Loucy (cell line): ENCODE measurements around the gene SH3YL1.

Experiments
- H2AFZ ChIP-seq: fragments of 200-600 bp; sonication (generic); 2 replicates; pipeline ENCODE4 v1.6.0; 2016; ENCODE audit warnings: antibody characterized with exemption, mild to moderate bottlenecking, low read length, moderate library complexity
- H3F3A ChIP-seq: fragments of 200-600 bp; 2 replicates; pipeline ENCODE4 v1.6.0; 2016; ENCODE audit warnings: antibody characterized with exemption, low read depth, mild to moderate bottlenecking
- H3K27me3 ChIP-seq: fragments of 200-600 bp; sonication (generic); 2 replicates; pipeline ENCODE4 v1.6.1; 2014; ENCODE audit warnings: low read length, mild to moderate bottlenecking; ENCODE audit not compliant: insufficient read depth, poor library complexity, severe bottlenecking
- H3K36me3 ChIP-seq: fragments of 200-600 bp; sonication (generic); 2 replicates; pipeline ENCODE4 v1.6.1; 2016; ENCODE audit warnings: low read length; ENCODE audit not compliant: insufficient read depth
- H3K4me1 ChIP-seq: fragments of 200-600 bp; sonication (generic); 2 replicates; pipeline ENCODE4 v1.5.1; 2014; ENCODE audit warnings: low read length, mild to moderate bottlenecking; ENCODE audit not compliant: insufficient read depth, poor library complexity, severe bottlenecking
- H3K4me2 ChIP-seq: fragments of 200-600 bp; sonication (generic); 2 replicates; pipeline ENCODE4 v1.6.0; 2014; ENCODE audit warnings: antibody characterized with exemption, low read length, low read depth, mild to moderate bottlenecking; ENCODE audit not compliant: poor library complexity, severe bottlenecking
- H3K4me3 ChIP-seq: fragments of 200-600 bp; sonication (generic); 2 replicates; pipeline ENCODE4 v1.5.1; 2014; ENCODE audit warnings: low read length, mild to moderate bottlenecking, mixed read lengths; ENCODE audit not compliant: poor library complexity, severe bottlenecking
- H3K79me2 ChIP-seq: fragments of 200-600 bp; sonication (generic); 2 replicates; pipeline ENCODE4 v1.6.1; 2014; ENCODE audit warnings: low read length; ENCODE audit not compliant: insufficient read depth
- H3K9ac ChIP-seq: fragments of 200-600 bp; sonication (generic); 2 replicates; pipeline ENCODE4 v1.6.0; 2014; ENCODE audit warnings: mild to moderate bottlenecking, low read depth, low read length, moderate library complexity; ENCODE audit not compliant: poor library complexity, severe bottlenecking
- H3K9me2 ChIP-seq: fragments of 200-600 bp; sonication (generic); replicated peaks from 2 replicates; pipeline ENCODE4 v1.6.1; 2016; ENCODE audit warnings: low read depth, low read length, mixed read lengths
- H3K9me3 ChIP-seq: fragments of 200-600 bp; sonication (generic); 2 replicates; pipeline ENCODE4 v1.6.1; 2014; ENCODE audit warnings: mild to moderate bottlenecking, antibody characterized with exemption, low read length, low read depth; ENCODE audit not compliant: insufficient read depth
- H4K20me1 ChIP-seq: fragments of 200-600 bp; sonication (generic); 2 replicates; pipeline ENCODE4 v1.6.0; 2014; ENCODE audit warnings: antibody characterized with exemption, low read length, mild to moderate bottlenecking; ENCODE audit not compliant: insufficient read depth, poor library complexity, severe bottlenecking
- CTCF ChIP-seq: fragments of 200-600 bp; sonication (generic); conservative IDR thresholded peaks from 2 replicates; pipeline ENCODE4 v1.5.1; 2014; ENCODE audit warnings: mild to moderate bottlenecking, antibody characterized with exemption, low read length
- EZH2phosphoT487 ChIP-seq: fragments of 200-600 bp; IDR thresholded peaks from 2 replicates; pipeline ENCODE4 v1.6.1; 2018; ENCODE audit warnings: antibody characterized with exemption, mild to moderate bottlenecking, moderate library complexity, borderline replicate concordance

The SH3YL1 gene

GRCh38 chr2:252001-252602 lies 11.7 kb downstream of the SH3YL1 start:
- no peak for TF ChIP-seq EZH2phosphoT487
- no peak for TF ChIP-seq CTCF
- H3K9me3 ChIP-seq: no peaks in the 10 kb centered on the region
- H3K9ac ChIP-seq: no peak overlapping the region
- H3K4me3 ChIP-seq: no peak overlapping the region
- no peak overlapping the region for H3K4me2 ChIP-seq
- no peaks in the 10 kb centered on the region for H3K79me2 ChIP-seq
- no peaks in the 10 kb centered on the region for H3F3A ChIP-seq
- H2AFZ ChIP-seq: no peak overlapping the region
- no peaks in the 10 kb centered on the region for H3K9me2 ChIP-seq
- no peaks in the 10 kb centered on the region for H4K20me1 ChIP-seq
- no peaks in the 10 kb centered on the region for H3K36me3 ChIP-seq
- H3K4me1 ChIP-seq: peaks cover 3% of the 10 kb centered on the region
- H3K27me3 ChIP-seq: no peaks in the 10 kb centered on the region

GRCh38 chr2:249538-250042 lies 14.2 kb downstream of the SH3YL1 start:
- Histone ChIP-seq H3F3A (no peaks in the 10 kb centered on the region), H3K4me1 (peaks cover 7% of the 10 kb centered on the region), H3K9me3 (no peaks in the 10 kb centered on the region), H3K36me3 (no peaks in the 10 kb centered on the region), H2AFZ (no peak overlapping the region), H3K79me2 (no peaks in the 10 kb centered on the region), H4K20me1 (no peaks in the 10 kb centered on the region), H3K27me3 (no peaks in the 10 kb centered on the region), H3K9ac (no peak overlapping the region), H3K9me2 (no peaks in the 10 kb centered on the region), H3K4me3 (no peak overlapping the region), H3K4me2 (no peak overlapping the region)
- no peak for TF ChIP-seq EZH2phosphoT487
- no peak for TF ChIP-seq CTCF

- Histone ChIP-seq H3K27me3 (no peaks in the 10 kb centered on the region), H3K4me2 (no peak overlapping the region), H3K9me3 (no peaks in the 10 kb centered on the region), H3K36me3 (no peaks in the 10 kb centered on the region), H3F3A (no peaks in the 10 kb centered on the region), H2AFZ (no peak overlapping the region), H4K20me1 (no peaks in the 10 kb centered on the region), H3K4me3 (no peak overlapping the region), H3K9me2 (no peaks in the 10 kb centered on the region), H3K79me2 (no peaks in the 10 kb centered on the region), H3K9ac (no peak overlapping the region), H3K4me1 (peaks cover 7% of the 10 kb centered on the region)
- TF ChIP-seq EZH2phosphoT487: no peak
- TF ChIP-seq CTCF: no peak
These were observed 15.1 kb downstream of the SH3YL1 start for GRCh38 chr2:248724-249123.
